ENCODE data around the gene SLC10A3.

- TF ChIP-seq NFE2 (CRISPR knock-in tag; IDR thresholded peaks at IDR 0.05) (no peak), SP140L (CRISPR knock-in tag; IDR thresholded peaks at IDR 0.05; ENCODE audit: borderline replicate concordance) (no peak), CEBPB (IDR thresholded peaks at IDR 0.05; ENCODE audit: borderline replicate concordance, low read depth, low read length) (no peak), POLR2A (IDR thresholded peaks at IDR 0.05; ENCODE audit: insufficient read depth in 1 of 2, low read depth in 2 of 2, low read length in 2 of 2) (no peak), SMC3 (IDR thresholded peaks at IDR 0.05; ENCODE audit: low read length) (no peak), ZNF776 (CRISPR knock-in tag; IDR thresholded peaks at IDR 0.05) (no peak), GABPA (IDR thresholded peaks at IDR 0.05; ENCODE audit: low read depth, low read length) (no peak), GABPA (CRISPR knock-in tag; IDR thresholded peaks at IDR 0.05; ENCODE audit: low read depth) (no peak), NFATC3 (CRISPR knock-in tag; IDR thresholded peaks at IDR 0.05) (no peak)
- TF ChIP-seq, protein P1, sequence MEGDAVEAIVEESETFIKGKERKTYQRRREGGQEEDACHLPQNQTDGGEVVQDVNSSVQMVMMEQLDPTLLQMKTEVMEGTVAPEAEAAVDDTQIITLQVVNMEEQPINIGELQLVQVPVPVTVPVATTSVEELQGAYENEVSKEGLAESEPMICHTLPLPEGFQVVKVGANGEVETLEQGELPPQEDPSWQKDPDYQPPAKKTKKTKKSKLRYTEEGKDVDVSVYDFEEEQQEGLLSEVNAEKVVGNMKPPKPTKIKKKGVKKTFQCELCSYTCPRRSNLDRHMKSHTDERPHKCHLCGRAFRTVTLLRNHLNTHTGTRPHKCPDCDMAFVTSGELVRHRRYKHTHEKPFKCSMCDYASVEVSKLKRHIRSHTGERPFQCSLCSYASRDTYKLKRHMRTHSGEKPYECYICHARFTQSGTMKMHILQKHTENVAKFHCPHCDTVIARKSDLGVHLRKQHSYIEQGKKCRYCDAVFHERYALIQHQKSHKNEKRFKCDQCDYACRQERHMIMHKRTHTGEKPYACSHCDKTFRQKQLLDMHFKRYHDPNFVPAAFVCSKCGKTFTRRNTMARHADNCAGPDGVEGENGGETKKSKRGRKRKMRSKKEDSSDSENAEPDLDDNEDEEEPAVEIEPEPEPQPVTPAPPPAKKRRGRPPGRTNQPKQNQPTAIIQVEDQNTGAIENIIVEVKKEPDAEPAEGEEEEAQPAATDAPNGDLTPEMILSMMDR (CRISPR knock-in tag; IDR thresholded peaks at IDR 0.05): no peak
- TF ChIP-seq, protein P2, sequence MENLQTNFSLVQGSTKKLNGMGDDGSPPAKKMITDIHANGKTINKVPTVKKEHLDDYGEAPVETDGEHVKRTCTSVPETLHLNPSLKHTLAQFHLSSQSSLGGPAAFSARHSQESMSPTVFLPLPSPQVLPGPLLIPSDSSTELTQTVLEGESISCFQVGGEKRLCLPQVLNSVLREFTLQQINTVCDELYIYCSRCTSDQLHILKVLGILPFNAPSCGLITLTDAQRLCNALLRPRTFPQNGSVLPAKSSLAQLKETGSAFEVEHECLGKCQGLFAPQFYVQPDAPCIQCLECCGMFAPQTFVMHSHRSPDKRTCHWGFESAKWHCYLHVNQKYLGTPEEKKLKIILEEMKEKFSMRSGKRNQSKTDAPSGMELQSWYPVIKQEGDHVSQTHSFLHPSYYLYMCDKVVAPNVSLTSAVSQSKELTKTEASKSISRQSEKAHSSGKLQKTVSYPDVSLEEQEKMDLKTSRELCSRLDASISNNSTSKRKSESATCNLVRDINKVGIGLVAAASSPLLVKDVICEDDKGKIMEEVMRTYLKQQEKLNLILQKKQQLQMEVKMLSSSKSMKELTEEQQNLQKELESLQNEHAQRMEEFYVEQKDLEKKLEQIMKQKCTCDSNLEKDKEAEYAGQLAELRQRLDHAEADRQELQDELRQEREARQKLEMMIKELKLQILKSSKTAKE (CRISPR knock-in tag; IDR thresholded peaks at IDR 0.05; ENCODE audit: borderline replicate concordance): no peak
Observed at GRCh38 chrX:154485150-154486051, 5.0 kb downstream of the SLC10A3 start.

Measured in HepG2 (cell line).